ENCODE measurements around the gene NCK2.

GRCh38 chr2:105711394-105711793 is 33.3 kb upstream of the NCK2 start:
- TF ChIP-seq YY1 (IDR thresholded peaks at IDR 0.05; ENCODE audit: borderline replicate concordance in 1 of 3, control insufficient read depth in 1 of 3, extremely low read depth in 1 of 3, insufficient read depth in 3 of 3, insufficient read length in 1 of 3, insufficient replicate concordance in 2 of 3, low read depth in 1 of 3, low read length in 2 of 3): no peak
- TF ChIP-seq SP2 (IDR thresholded peaks at IDR 0.05; ENCODE audit: extremely low read depth, low read depth, low read length, poor library complexity, severe bottlenecking): no peak
- no peak for TF ChIP-seq ZBTB8A (IDR thresholded peaks at IDR 0.05; ENCODE audit: partially characterized antibody)
- no peak for TF ChIP-seq RAD21 (CRISPR knock-in tag; conservative IDR thresholded peaks at IDR 0.05 in 1 of 2, IDR thresholded peaks at IDR 0.05 in 1 of 2)
- no peak for TF ChIP-seq HINFP (tag; conservative IDR thresholded peaks at IDR 0.05; ENCODE audit: low read depth)
- no peak for TF ChIP-seq CHD4 (IDR thresholded peaks at IDR 0.05; ENCODE audit: insufficient read depth, insufficient replicate concordance, low read depth, low read length, poor library complexity, severe bottlenecking)
- TF ChIP-seq E2F5 (CRISPR knock-in tag; IDR thresholded peaks at IDR 0.05): no peak
- no peak for TF ChIP-seq CTCF (IDR thresholded peaks at IDR 0.05 in 2 of 3, conservative IDR thresholded peaks at IDR 0.05 in 1 of 3; ENCODE audit: insufficient read depth in 2 of 3, low read depth in 1 of 3, low read length in 3 of 3)
- TF ChIP-seq ATF6 (CRISPR knock-in tag; IDR thresholded peaks at IDR 0.05): no peak
- no peak for TF ChIP-seq POLR2AphosphoS5 (IDR thresholded peaks at IDR 0.05; ENCODE audit: control insufficient read depth, insufficient read depth, low read depth, low read length)
- TF ChIP-seq ESRRA (IDR thresholded peaks at IDR 0.05; ENCODE audit: borderline replicate concordance, low read depth): no peak

Measured in K562 (cell line).